Measurements from ENCODE around the gene DUSP14.

The DUSP14 gene

GRCh38 chr17:37532756-37533155, 43.1 kb downstream of the DUSP14 start:
- H3K4me1 ChIP-seq (ENCODE audit: control insufficient read depth in 1 of 2, insufficient read depth in 2 of 2, low read length in 2 of 2), result no peaks in the 10 kb centered on the region
- H3K4me3 ChIP-seq (ENCODE audit: low read depth in 1 of 2, low read length in 2 of 2), result no peak overlapping the region
- H3K36me3 ChIP-seq (ENCODE audit: control insufficient read depth in 1 of 2, insufficient read depth in 2 of 2, low read length in 2 of 2), result peaks cover 47 to 72% of the 10 kb centered on the region in 2 donors
- H3K27ac ChIP-seq (ENCODE audit: low read depth, low read length), result no peak overlapping the region
- no peaks in the 10 kb centered on the region for H3K27me3 ChIP-seq (ENCODE audit: control insufficient read depth in 1 of 2, insufficient read depth in 2 of 2, low read length in 2 of 2)
- H3K9ac ChIP-seq (ENCODE audit: low read depth in 1 of 2, low read length in 2 of 2), result no peak overlapping the region
- H3K9me3 ChIP-seq (ENCODE audit: control insufficient read depth in 1 of 2, low read length in 2 of 2), result no peaks in the 10 kb centered on the region

- Histone ChIP-seq H3K9me3 (ENCODE audit: control insufficient read depth in 1 of 2, low read length in 2 of 2) (no peaks in the 10 kb centered on the region), H3K36me3 (ENCODE audit: control insufficient read depth in 1 of 2, insufficient read depth in 2 of 2, low read length in 2 of 2) (peaks cover 37 to 79% of the 10 kb centered on the region in 2 donors), H3K4me1 (ENCODE audit: control insufficient read depth in 1 of 2, insufficient read depth in 2 of 2, low read length in 2 of 2) (no peaks in the 10 kb centered on the region)
Observed at GRCh38 chr17:37535906-37536305, 46.2 kb downstream of the DUSP14 start.

GRCh38 chr17:37538981-37539659, 49.4 kb downstream of the DUSP14 start:
- Histone ChIP-seq H3K9me3 (ENCODE audit: control insufficient read depth in 1 of 2, low read length in 2 of 2) (no peaks in the 10 kb centered on the region), H3K4me1 (ENCODE audit: control insufficient read depth in 1 of 2, insufficient read depth in 2 of 2, low read length in 2 of 2) (no peaks in the 10 kb centered on the region), H3K27ac (ENCODE audit: low read depth, low read length) (no peak overlapping the region), H3K9ac (ENCODE audit: low read depth in 1 of 2, low read length in 2 of 2) (no peak overlapping the region), H3K4me3 (ENCODE audit: low read depth in 1 of 2, low read length in 2 of 2) (no peak overlapping the region), H3K36me3 (ENCODE audit: control insufficient read depth in 1 of 2, insufficient read depth in 2 of 2, low read length in 2 of 2) (peaks cover 56 to 90% of the 10 kb centered on the region in 2 donors), H3K27me3 (ENCODE audit: control insufficient read depth in 1 of 2, insufficient read depth in 2 of 2, low read length in 2 of 2) (no peaks in the 10 kb centered on the region)

More at GRCh38 chr17:37535906-37536305, 46.2 kb downstream of the DUSP14 start:
- Histone ChIP-seq H3K27me3 (ENCODE audit: control insufficient read depth in 1 of 2, insufficient read depth in 2 of 2, low read length in 2 of 2) (no peaks in the 10 kb centered on the region), H3K9ac (ENCODE audit: low read depth in 1 of 2, low read length in 2 of 2) (no peak overlapping the region), H3K27ac (ENCODE audit: low read depth, low read length) (no peak overlapping the region), H3K4me3 (ENCODE audit: low read depth in 1 of 2, low read length in 2 of 2) (no peak overlapping the region)

GRCh38 chr17:37541880-37542660, 52.4 kb downstream of the DUSP14 start:
- peaks cover 36 to 64% of the 10 kb centered on the region in 2 donors for H3K36me3 ChIP-seq (ENCODE audit: control insufficient read depth in 1 of 2, insufficient read depth in 2 of 2, low read length in 2 of 2)
- H3K9me3 ChIP-seq (ENCODE audit: control insufficient read depth in 1 of 2, low read length in 2 of 2), result no peaks in the 10 kb centered on the region
- no peaks in the 10 kb centered on the region for H3K27me3 ChIP-seq (ENCODE audit: control insufficient read depth in 1 of 2, insufficient read depth in 2 of 2, low read length in 2 of 2)
- no peak overlapping the region for H3K27ac ChIP-seq (ENCODE audit: low read depth, low read length)
- H3K4me1 ChIP-seq (ENCODE audit: control insufficient read depth in 1 of 2, insufficient read depth in 2 of 2, low read length in 2 of 2), result no peaks in the 10 kb centered on the region
- H3K9ac ChIP-seq (ENCODE audit: low read depth in 1 of 2, low read length in 2 of 2), result no peak overlapping the region
- no peak overlapping the region for H3K4me3 ChIP-seq (ENCODE audit: low read depth in 1 of 2, low read length in 2 of 2)

- H3K27me3 ChIP-seq (ENCODE audit: control insufficient read depth in 1 of 2, insufficient read depth in 2 of 2, low read length in 2 of 2), result no peaks in the 10 kb centered on the region
- no peaks in the 10 kb centered on the region for H3K4me1 ChIP-seq (ENCODE audit: control insufficient read depth in 1 of 2, insufficient read depth in 2 of 2, low read length in 2 of 2)
- H3K4me3 ChIP-seq (ENCODE audit: low read depth in 1 of 2, low read length in 2 of 2), result no peak overlapping the region
- no peaks in the 10 kb centered on the region for H3K9me3 ChIP-seq (ENCODE audit: control insufficient read depth in 1 of 2, low read length in 2 of 2)
- no peak overlapping the region for H3K9ac ChIP-seq (ENCODE audit: low read depth in 1 of 2, low read length in 2 of 2)
- no peak overlapping the region for H3K27ac ChIP-seq (ENCODE audit: low read depth, low read length)
- peaks cover 42 to 48% of the 10 kb centered on the region in 2 donors for H3K36me3 ChIP-seq (ENCODE audit: control insufficient read depth in 1 of 2, insufficient read depth in 2 of 2, low read length in 2 of 2)
Observed at GRCh38 chr17:37543637-37544052, 54.0 kb downstream of the DUSP14 start.

GRCh38 chr17:37545486-37545885, 55.8 kb downstream of the DUSP14 start:
- H3K27ac ChIP-seq (ENCODE audit: low read depth, low read length), result no peak overlapping the region
- no peak overlapping the region for H3K9ac ChIP-seq (ENCODE audit: low read depth in 1 of 2, low read length in 2 of 2)
- peaks cover 29 to 31% of the 10 kb centered on the region in 2 donors for H3K36me3 ChIP-seq (ENCODE audit: control insufficient read depth in 1 of 2, insufficient read depth in 2 of 2, low read length in 2 of 2)
- H3K27me3 ChIP-seq (ENCODE audit: control insufficient read depth in 1 of 2, insufficient read depth in 2 of 2, low read length in 2 of 2), result no peaks in the 10 kb centered on the region
- no peak overlapping the region for H3K4me3 ChIP-seq (ENCODE audit: low read depth in 1 of 2, low read length in 2 of 2)
- H3K4me1 ChIP-seq (ENCODE audit: control insufficient read depth in 1 of 2, insufficient read depth in 2 of 2, low read length in 2 of 2), result no peaks in the 10 kb centered on the region
- no peaks in the 10 kb centered on the region for H3K9me3 ChIP-seq (ENCODE audit: control insufficient read depth in 1 of 2, low read length in 2 of 2)

GRCh38 chr17:37546302-37546701, 56.6 kb downstream of the DUSP14 start:
- Histone ChIP-seq H3K4me1 (ENCODE audit: control insufficient read depth in 1 of 2, insufficient read depth in 2 of 2, low read length in 2 of 2) (no peaks in the 10 kb centered on the region), H3K27me3 (ENCODE audit: control insufficient read depth in 1 of 2, insufficient read depth in 2 of 2, low read length in 2 of 2) (no peaks in the 10 kb centered on the region), H3K9me3 (ENCODE audit: control insufficient read depth in 1 of 2, low read length in 2 of 2) (no peaks in the 10 kb centered on the region), H3K27ac (ENCODE audit: low read depth, low read length) (no peak overlapping the region), H3K4me3 (ENCODE audit: low read depth in 1 of 2, low read length in 2 of 2) (no peak overlapping the region), H3K36me3 (ENCODE audit: control insufficient read depth in 1 of 2, insufficient read depth in 2 of 2, low read length in 2 of 2) (peaks cover 25 to 26% of the 10 kb centered on the region in 2 donors), H3K9ac (ENCODE audit: low read depth in 1 of 2, low read length in 2 of 2) (no peak overlapping the region)

GRCh38 chr17:37547986-37548385, 58.3 kb downstream of the DUSP14 start:
- H3K4me1 ChIP-seq (ENCODE audit: control insufficient read depth in 1 of 2, insufficient read depth in 2 of 2, low read length in 2 of 2), result no peaks in the 10 kb centered on the region
- H3K27me3 ChIP-seq (ENCODE audit: control insufficient read depth in 1 of 2, insufficient read depth in 2 of 2, low read length in 2 of 2), result no peaks in the 10 kb centered on the region
- no peak overlapping the region for H3K9ac ChIP-seq (ENCODE audit: low read depth in 1 of 2, low read length in 2 of 2)
- H3K27ac ChIP-seq (ENCODE audit: low read depth, low read length), result no peak overlapping the region
- peaks cover 21 to 24% of the 10 kb centered on the region in 2 donors for H3K36me3 ChIP-seq (ENCODE audit: control insufficient read depth in 1 of 2, insufficient read depth in 2 of 2, low read length in 2 of 2)
- no peaks in the 10 kb centered on the region for H3K9me3 ChIP-seq (ENCODE audit: control insufficient read depth in 1 of 2, low read length in 2 of 2)
- H3K4me3 ChIP-seq (ENCODE audit: low read depth in 1 of 2, low read length in 2 of 2), result no peak overlapping the region

- H3K27ac ChIP-seq (ENCODE audit: low read depth, low read length), result no peak overlapping the region
- no peak overlapping the region for H3K4me3 ChIP-seq (ENCODE audit: low read depth in 1 of 2, low read length in 2 of 2)
- no peaks in the 10 kb centered on the region for H3K9me3 ChIP-seq (ENCODE audit: control insufficient read depth in 1 of 2, low read length in 2 of 2)
- no peak overlapping the region for H3K9ac ChIP-seq (ENCODE audit: low read depth in 1 of 2, low read length in 2 of 2)
- H3K36me3 ChIP-seq (ENCODE audit: control insufficient read depth in 1 of 2, insufficient read depth in 2 of 2, low read length in 2 of 2), result peaks cover 24 to 30% of the 10 kb centered on the region in 2 donors
- no peaks in the 10 kb centered on the region for H3K27me3 ChIP-seq (ENCODE audit: control insufficient read depth in 1 of 2, insufficient read depth in 2 of 2, low read length in 2 of 2)
- no peaks in the 10 kb centered on the region for H3K4me1 ChIP-seq (ENCODE audit: control insufficient read depth in 1 of 2, insufficient read depth in 2 of 2, low read length in 2 of 2)
Observed at GRCh38 chr17:37551788-37552187, 62.1 kb downstream of the DUSP14 start.

- H3K27me3 ChIP-seq (ENCODE audit: control insufficient read depth in 1 of 2, insufficient read depth in 2 of 2, low read length in 2 of 2), result no peaks in the 10 kb centered on the region
- H3K4me3 ChIP-seq (ENCODE audit: low read depth in 1 of 2, low read length in 2 of 2), result no peak overlapping the region
- H3K27ac ChIP-seq (ENCODE audit: low read depth, low read length), result no peak overlapping the region
- no peaks in the 10 kb centered on the region for H3K4me1 ChIP-seq (ENCODE audit: control insufficient read depth in 1 of 2, insufficient read depth in 2 of 2, low read length in 2 of 2)
- peaks cover 27 to 45% of the 10 kb centered on the region in 2 donors for H3K36me3 ChIP-seq (ENCODE audit: control insufficient read depth in 1 of 2, insufficient read depth in 2 of 2, low read length in 2 of 2)
- no peaks in the 10 kb centered on the region for H3K9me3 ChIP-seq (ENCODE audit: control insufficient read depth in 1 of 2, low read length in 2 of 2)
- no peak overlapping the region for H3K9ac ChIP-seq (ENCODE audit: low read depth in 1 of 2, low read length in 2 of 2)
Observed at GRCh38 chr17:37553401-37553966, 63.8 kb downstream of the DUSP14 start.
